Brain microvascular endothelial cell (primary cell): ENCODE data around the gene YAE1.

Source experiments
- DNase-seq: peaks from one replicate; pipeline ENCODE4 v3.0.0-alpha.2; 2020
- H3K27ac ChIP-seq: fragments of 250-450 bp; sonication (Bioruptor Pico); 2 replicates; pipeline ENCODE4 v1.5.1; 2020; ENCODE audit warnings: mild to moderate bottlenecking, moderate library complexity
- H3K27me3 ChIP-seq: fragments of 250-450 bp; sonication (Bioruptor Pico); replicated peaks from 2 replicates; pipeline ENCODE4 v1.5.1; 2020; ENCODE audit warnings: mild to moderate bottlenecking
- H3K36me3 ChIP-seq: fragments of 250-450 bp; sonication (Bioruptor Pico); replicated peaks from 2 replicates; pipeline ENCODE4 v1.5.1; 2020; ENCODE audit warnings: mild to moderate bottlenecking
- H3K4me3 ChIP-seq: 2 replicates; pipeline ENCODE4 v1.5.1; 2011; ENCODE audit warnings: low read depth, mild to moderate bottlenecking, control low read depth, low read length, moderate library complexity
- in situ Hi-C: cut with HindIII; loops from 2 replicates; pipeline ENCODE4 v1.10.0; 2017; ENCODE audit warnings: low sequenced_read_pairs, low pct_ligation_motif_present
- TF ChIP-seq, protein P1 (sequence below): IDR thresholded peaks from 2 replicates; pipeline ENCODE4 v1.5.1; 2011; ENCODE audit warnings: low read depth, mild to moderate bottlenecking, moderate library complexity, low read length, control low read depth, inconsistent platforms; ENCODE audit errors: missing control alignments

The YAE1 gene

DNA sequence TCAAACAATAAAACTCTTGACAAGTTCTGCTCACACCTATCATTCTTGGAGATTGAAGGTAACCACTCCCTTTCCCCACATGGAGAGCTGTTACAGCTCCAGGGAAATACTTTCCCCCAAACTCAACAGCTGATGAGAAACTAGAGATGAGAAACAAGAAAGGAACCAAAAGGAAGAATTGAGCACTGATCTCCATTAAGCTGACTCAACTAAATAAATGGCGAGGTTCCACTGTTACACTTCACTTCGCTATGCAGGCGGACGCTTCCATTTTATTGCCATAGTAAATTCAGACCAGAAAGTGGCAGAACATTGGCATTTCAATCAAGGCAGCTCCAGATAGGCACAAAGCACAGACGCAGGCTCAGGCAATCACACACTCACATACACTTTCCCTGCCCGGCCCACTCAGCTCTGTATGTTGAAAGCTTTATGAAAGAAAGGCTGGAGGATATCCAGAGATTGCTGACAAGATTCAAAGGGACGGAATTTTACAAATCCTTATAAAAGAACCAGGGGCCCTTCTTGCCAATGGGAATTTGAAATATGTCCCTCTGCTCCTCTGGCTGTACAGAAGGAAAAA is 11.5 kb upstream of the YAE1 start:
- H3K36me3 ChIP-seq = no peaks in the 10 kb centered on the region
- in situ Hi-C loops = no loop called here
- no peak overlapping the region for H3K27ac ChIP-seq
- H3K4me3 ChIP-seq = no peak overlapping the region
- H3K27me3 ChIP-seq = no peaks in the 10 kb centered on the region
- TF ChIP-seq, protein P1, sequence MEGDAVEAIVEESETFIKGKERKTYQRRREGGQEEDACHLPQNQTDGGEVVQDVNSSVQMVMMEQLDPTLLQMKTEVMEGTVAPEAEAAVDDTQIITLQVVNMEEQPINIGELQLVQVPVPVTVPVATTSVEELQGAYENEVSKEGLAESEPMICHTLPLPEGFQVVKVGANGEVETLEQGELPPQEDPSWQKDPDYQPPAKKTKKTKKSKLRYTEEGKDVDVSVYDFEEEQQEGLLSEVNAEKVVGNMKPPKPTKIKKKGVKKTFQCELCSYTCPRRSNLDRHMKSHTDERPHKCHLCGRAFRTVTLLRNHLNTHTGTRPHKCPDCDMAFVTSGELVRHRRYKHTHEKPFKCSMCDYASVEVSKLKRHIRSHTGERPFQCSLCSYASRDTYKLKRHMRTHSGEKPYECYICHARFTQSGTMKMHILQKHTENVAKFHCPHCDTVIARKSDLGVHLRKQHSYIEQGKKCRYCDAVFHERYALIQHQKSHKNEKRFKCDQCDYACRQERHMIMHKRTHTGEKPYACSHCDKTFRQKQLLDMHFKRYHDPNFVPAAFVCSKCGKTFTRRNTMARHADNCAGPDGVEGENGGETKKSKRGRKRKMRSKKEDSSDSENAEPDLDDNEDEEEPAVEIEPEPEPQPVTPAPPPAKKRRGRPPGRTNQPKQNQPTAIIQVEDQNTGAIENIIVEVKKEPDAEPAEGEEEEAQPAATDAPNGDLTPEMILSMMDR = no peak
- no peak for DNase-seq

DNA sequence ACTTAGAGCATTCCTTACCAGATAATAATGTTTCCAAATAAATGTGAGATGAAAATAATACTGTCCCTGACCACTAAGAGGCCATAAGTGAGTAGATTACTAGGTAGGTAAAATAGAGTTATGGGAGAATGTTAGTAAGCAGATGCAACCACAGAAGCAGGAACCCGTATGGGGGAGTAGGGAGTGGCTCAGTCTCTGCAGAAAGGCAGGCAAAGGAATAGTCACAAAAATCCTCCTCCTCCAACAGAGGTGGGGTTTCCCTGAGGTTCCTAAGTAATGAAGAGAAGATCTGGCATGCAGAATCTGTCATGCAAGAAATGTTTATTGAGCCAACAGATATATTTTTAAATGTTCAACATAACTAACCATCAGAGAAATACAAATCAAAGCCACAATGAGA is 9.0 kb upstream of the YAE1 start:
- Histone ChIP-seq H3K27ac (no peak overlapping the region), H3K4me3 (no peak overlapping the region), H3K27me3 (no peaks in the 10 kb centered on the region), H3K36me3 (no peaks in the 10 kb centered on the region)
- in situ Hi-C loops = no loop called here
- DNase-seq = no peak
- TF ChIP-seq, protein P1 = no peak

DNA sequence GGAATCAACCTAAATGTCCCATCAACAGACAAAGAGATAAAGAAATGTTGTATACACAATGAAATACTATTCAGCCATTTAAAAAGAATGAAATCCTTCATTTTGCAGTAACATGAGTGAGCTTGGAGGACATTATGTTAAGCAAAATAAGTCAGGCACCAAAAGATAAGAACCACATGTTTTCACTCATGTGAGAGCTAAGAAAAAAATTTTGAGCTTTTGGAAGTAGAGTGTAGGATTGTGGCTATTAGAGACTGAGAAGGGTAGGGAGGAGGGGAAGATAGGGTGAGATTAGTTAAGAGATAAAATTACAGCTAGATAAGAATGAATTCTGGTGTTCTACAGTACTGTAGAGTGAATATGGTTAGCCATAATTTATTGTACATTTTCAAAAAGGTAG is 8.3 kb upstream of the YAE1 start:
- no peak for DNase-seq
- TF ChIP-seq, protein P1 = no peak
- Histone ChIP-seq H3K36me3 (no peaks in the 10 kb centered on the region), H3K4me3 (no peak overlapping the region), H3K27me3 (no peaks in the 10 kb centered on the region), H3K27ac (no peak overlapping the region)
- in situ Hi-C loops = no loop called here

DNA sequence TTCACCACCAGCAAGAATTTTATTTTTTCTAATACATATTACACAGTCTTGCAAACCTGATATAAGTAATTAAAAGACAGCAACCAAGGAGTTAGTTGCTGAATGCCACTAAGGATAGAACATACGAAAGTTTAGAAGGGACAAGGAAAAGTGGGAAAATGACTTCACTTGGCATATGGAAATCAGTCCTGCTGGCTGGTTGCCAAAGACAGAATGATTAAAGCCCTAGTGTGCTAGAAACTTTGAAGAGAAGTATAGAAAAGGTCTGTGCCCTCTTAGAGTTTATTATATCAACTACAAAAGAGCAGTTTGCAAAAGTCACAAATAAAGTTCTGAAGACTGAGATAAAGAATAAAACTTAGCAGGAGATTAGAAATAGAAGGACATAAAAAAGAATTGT is 5.8 kb upstream of the YAE1 start:
- TF ChIP-seq, protein P1 = no peak
- in situ Hi-C loops = no loop called here
- Histone ChIP-seq H3K27me3 (no peaks in the 10 kb centered on the region), H3K4me3 (no peak overlapping the region), H3K27ac (no peak overlapping the region), H3K36me3 (no peaks in the 10 kb centered on the region)
- DNase-seq = no peak

DNA sequence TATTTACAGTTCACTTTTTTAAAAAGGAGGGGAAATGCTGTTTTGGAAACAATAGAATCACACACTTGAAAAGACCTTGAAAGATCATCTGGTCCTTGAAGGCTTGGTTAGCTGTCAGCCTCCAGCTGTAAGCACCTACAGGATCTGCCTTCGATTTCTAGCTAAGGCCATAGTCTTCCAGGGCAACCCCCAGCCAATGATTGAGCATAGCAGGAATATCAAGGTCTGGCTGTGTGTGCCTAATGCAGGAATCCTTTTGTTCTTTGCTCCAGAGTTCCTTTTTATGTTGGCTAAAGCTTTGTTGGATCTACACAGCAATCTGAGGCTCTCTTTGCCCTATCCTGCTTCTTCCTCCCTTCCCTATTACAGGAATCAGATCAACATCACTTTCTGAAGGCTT is 5.2 kb upstream of the YAE1 start:
- no peaks in the 10 kb centered on the region for H3K36me3 ChIP-seq
- TF ChIP-seq, protein P1 = no peak
- no peak overlapping the region for H3K27ac ChIP-seq
- no peak for DNase-seq
- in situ Hi-C loops = no loop called here
- H3K4me3 ChIP-seq = no peak overlapping the region
- no peaks in the 10 kb centered on the region for H3K27me3 ChIP-seq

DNA sequence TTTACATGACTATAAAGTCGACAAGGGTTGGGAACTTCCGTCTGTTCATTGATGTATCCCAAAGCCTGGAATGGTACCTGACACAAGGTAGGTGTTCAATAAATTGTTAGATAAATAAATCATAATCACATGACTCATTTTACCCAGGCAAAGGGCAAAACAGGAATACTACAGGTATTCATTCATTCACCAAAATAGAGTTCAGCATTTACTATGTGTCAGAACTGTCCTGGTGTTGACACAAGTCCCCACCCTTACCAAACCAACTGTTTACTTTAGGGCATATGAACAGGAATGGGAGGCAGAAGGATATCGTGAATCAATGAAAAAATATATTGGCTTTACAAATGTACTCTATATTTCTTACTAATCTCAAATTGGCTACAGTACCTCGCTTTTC is 666 bp upstream of the YAE1 start:
- Histone ChIP-seq H3K36me3 (no peaks in the 10 kb centered on the region), H3K27me3 (no peaks in the 10 kb centered on the region), H3K27ac (no peak overlapping the region), H3K4me3 (peak overlapping the region; percentile 92)
- no peak for DNase-seq
- TF ChIP-seq, protein P1 = no peak
- in situ Hi-C loops = no loop called here
